Spleen (tissue), 7 donors: ENCODE measurements around the gene C3orf49.

Source experiments
- POLR2A ChIP-seq, 3 donors: fragments of 450-650 bp; IDR thresholded peaks; one replicate each; pipeline ENCODE4 v1.5.1; 2017; ENCODE audit warnings: antibody characterized with exemption in 3 of 3, mild to moderate bottlenecking in 1 of 3
- POLR2AphosphoS5 ChIP-seq, 3 donors: sonication (generic); formaldehyde crosslinking; IDR thresholded peaks; one replicate each; pipeline ENCODE4 v1.5.1; 2017; ENCODE audit warnings: antibody characterized with exemption in 3 of 3
- TF ChIP-seq, protein P1 (sequence below), 11 experiments: fragments of 200-600 bp in 7 of 11; fragments of 450-650 bp in 4 of 11; sonication (generic) in 4 of 11; IDR thresholded peaks in 8 of 11; conservative IDR thresholded peaks in 3 of 11; 1 replicate in 7 of 11; 2 replicates in 4 of 11; pipeline versions ENCODE4 v1.4.0 to v1.8.0; 2016 to 2021; ENCODE audit warnings: antibody characterized with exemption in 11 of 11, inconsistent platforms in 4 of 11, mild to moderate bottlenecking in 1 of 11
- donor health status: DM: no; HTN: no; CAD: no; lungs with moderate emphysema.
- donor health status: DM: no; HTN: no; CAD: no.
- donor health status: DM: no; HTN: no; CAD: no.

DNA sequence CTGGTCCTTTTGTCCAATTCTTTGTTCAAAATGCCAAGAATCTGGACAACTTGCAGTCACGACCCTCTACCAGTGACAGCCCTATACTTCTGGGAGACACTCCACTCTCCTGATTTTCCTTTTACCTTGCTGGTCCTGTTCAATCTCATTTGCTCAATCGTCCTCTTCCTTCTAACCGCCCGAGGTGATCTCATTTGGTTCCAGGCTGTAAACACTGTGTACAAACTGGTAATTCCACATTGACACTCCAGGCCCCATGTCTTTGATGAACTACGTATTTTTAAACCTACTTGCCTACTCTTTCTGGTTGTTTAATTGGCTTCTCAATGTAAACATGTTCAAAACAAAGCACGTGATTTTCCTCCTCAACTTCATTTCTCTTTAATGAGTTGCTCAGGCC lies 23.7 kb upstream of the C3orf49 start:
- TF ChIP-seq, protein P1, sequence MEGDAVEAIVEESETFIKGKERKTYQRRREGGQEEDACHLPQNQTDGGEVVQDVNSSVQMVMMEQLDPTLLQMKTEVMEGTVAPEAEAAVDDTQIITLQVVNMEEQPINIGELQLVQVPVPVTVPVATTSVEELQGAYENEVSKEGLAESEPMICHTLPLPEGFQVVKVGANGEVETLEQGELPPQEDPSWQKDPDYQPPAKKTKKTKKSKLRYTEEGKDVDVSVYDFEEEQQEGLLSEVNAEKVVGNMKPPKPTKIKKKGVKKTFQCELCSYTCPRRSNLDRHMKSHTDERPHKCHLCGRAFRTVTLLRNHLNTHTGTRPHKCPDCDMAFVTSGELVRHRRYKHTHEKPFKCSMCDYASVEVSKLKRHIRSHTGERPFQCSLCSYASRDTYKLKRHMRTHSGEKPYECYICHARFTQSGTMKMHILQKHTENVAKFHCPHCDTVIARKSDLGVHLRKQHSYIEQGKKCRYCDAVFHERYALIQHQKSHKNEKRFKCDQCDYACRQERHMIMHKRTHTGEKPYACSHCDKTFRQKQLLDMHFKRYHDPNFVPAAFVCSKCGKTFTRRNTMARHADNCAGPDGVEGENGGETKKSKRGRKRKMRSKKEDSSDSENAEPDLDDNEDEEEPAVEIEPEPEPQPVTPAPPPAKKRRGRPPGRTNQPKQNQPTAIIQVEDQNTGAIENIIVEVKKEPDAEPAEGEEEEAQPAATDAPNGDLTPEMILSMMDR (IDR thresholded peaks at IDR 0.05 in 8 of 11, conservative IDR thresholded peaks at IDR 0.05 in 3 of 11) = no peak
- TF ChIP-seq POLR2AphosphoS5 (IDR thresholded peaks at IDR 0.05) (no peak), POLR2A (IDR thresholded peaks at IDR 0.05) (no peak)
